AG04449 (cell line): ENCODE results near the gene LMTK3.

Experiments used
- CTCF ChIA-PET: fragments of 350-600 bp; formaldehyde crosslinking; extraction: SDS; loops from one replicate; lab custom pipeline; 2021; ENCODE audit warnings: antibody characterized with exemption; lab: Yijun Ruan, JAX
- POLR2A ChIA-PET: fragments of 400-600, 350-600 bp; formaldehyde crosslinking; extraction: SDS; loops from one replicate; lab custom pipeline; 2020; ENCODE audit warnings: antibody characterized with exemption, inconsistent platforms; lab: Yijun Ruan, JAX
- DNase-seq: peaks from one replicate; pipeline ENCODE4 v3.0.0-alpha.2; 2010; ENCODE audit warnings: low read depth, low spot score
- H3K4me3 ChIP-seq: 2 replicates; pipeline ENCODE4 v1.5.1; 2011; ENCODE audit warnings: low read depth, mild to moderate bottlenecking, control low read depth, low read length
- CTCF ChIP-seq: IDR thresholded peaks from one replicate; pipeline ENCODE4 v1.5.1; 2011; ENCODE audit warnings: mild to moderate bottlenecking, moderate library complexity, low read length, control low read depth, inconsistent platforms; ENCODE audit not compliant: insufficient read depth; ENCODE audit errors: missing control alignments

Gene LMTK3

DNA sequence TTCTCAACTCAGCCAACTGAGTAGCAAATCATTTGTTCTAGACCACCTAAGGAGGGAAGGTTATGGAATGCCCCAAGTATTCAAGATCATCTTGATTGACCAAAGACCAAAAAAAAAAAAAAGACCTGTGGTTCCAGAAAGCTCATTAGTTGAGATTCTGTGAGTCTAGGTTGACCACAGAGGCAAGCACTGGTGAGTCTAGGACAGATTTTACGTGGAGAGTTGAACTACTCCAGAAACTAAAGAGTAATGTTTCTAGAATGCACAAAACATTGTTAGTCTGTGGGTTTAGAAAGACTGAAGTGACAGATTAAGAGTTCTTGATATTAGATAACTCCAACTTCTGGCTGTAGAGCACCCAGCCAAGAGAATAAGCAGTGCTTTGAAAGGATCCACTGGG is 46.4 kb downstream of the LMTK3 start:
- DNase-seq: no peak
- POLR2A ChIA-PET: interaction anchor here (0.6 kb wide), 1 partner anchor 610 kb away, joined by 3 read pairs; no protein-coding TSS in a partner anchor
- H3K4me3 ChIP-seq: no peak overlapping the region
- CTCF ChIA-PET: interaction anchor here (1.1 kb wide), 1 partner anchor 119 kb away, joined by 3 read pairs; no protein-coding TSS in a partner anchor
- TF ChIP-seq CTCF: no peak

- CTCF ChIA-PET: interaction anchor here (1.0 to 1.3 kb wide), 4 partner anchors 15 to 71 kb away, joined by 3 to 6 read pairs (median 4); partner anchors contain the start of genes GRWD1 and KDELR1
- DNase-seq: no peak
These were observed 49.5 kb downstream of the LMTK3 start for GRCh38 chr19:48461982-48462655.

DNA sequence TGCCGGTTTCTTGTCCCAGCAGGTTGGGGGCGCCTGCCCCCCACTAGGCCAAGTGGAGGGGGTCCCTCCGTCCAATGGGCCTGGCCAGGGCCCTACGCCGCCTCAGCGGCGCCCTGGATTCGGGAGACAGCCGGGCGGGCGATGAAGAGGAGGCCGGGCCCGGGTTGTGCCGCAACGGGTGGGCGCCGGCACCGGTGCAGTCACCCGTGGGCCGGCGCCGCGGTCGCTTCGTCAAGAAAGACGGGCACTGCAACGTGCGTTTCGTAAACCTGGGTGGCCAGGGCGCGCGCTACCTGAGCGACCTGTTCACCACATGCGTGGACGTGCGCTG is 50.0 kb downstream of the LMTK3 start:
- ChIA-PET POLR2A (no interaction called here), CTCF (interaction anchor here (1.1 to 1.2 kb wide), 2 partner anchors 16 to 70 kb away, joined by 4 to 6 read pairs; partner anchors contain the start of genes GRWD1 and KDELR1)
- TF ChIP-seq CTCF: no peak
- no peak overlapping the region for H3K4me3 ChIP-seq
- DNase-seq: no peak

More at GRCh38 chr19:48461982-48462655, 49.5 kb downstream of the LMTK3 start:
- no peak overlapping the region for H3K4me3 ChIP-seq
- POLR2A ChIA-PET: no interaction called here
- TF ChIP-seq CTCF: no peak

- POLR2A ChIA-PET: no interaction called here
- CTCF ChIA-PET: interaction anchor here (0.7 to 1.8 kb wide), 3 partner anchors 9 to 67 kb away, joined by 3 to 6 read pairs (median 3); partner anchors contain the start of gene KDELR1
- TF ChIP-seq CTCF: no peak
- H3K4me3 ChIP-seq: no peak overlapping the region
- DNase-seq: no peak
These were observed 53.6 kb downstream of the LMTK3 start for GRCh38 chr19:48458016-48458415.

- POLR2A ChIA-PET: interaction anchor here (0.7 kb wide), 1 partner anchor 65 kb away, joined by 7 read pairs; no protein-coding TSS in a partner anchor
- CTCF ChIA-PET: interaction anchor here (1.2 to 1.8 kb wide), 2 partner anchors 11 to 66 kb away, joined by 4 to 6 read pairs; partner anchors contain the start of genes GRWD1 and KDELR1
- no peak for DNase-seq
- TF ChIP-seq CTCF: no peak
- no peak overlapping the region for H3K4me3 ChIP-seq
These were observed 54.8 kb downstream of the LMTK3 start for GRCh38 chr19:48456864-48457263.

GRCh38 chr19:48455908-48456562 is 55.6 kb downstream of the LMTK3 start:
- TF ChIP-seq CTCF: no peak
- ChIA-PET CTCF (interaction anchor here (0.7 to 1.0 kb wide), 2 partner anchors 11 to 133 kb away, joined by 3 read pairs; no protein-coding TSS in a partner anchor), POLR2A (interaction anchor here (0.7 kb wide), 1 partner anchor 64 kb away, joined by 7 read pairs; no protein-coding TSS in a partner anchor)
- H3K4me3 ChIP-seq: no peak overlapping the region
- DNase-seq: no peak
